ENCODE results near the gene ELN. TPM values are rescaled to one million over a fixed set of nuclear protein-coding genes. Genes with fewer than 3 reads are reported as not detected.

Gene ELN
- polyA plus RNA-seq, 10 donors = 91.5 to 239 (median 133) TPM

GRCh38 chr7:74092321-74092963, 64.5 kb downstream of the ELN start:
- peak in 1 of 3 donors; percentile 26 for DNase-seq

- peak in 1 of 3 donors; percentile 62 for DNase-seq
Observed at GRCh38 chr7:74092964-74093471, 65.0 kb downstream of the ELN start.

- no peak for DNase-seq
Observed at GRCh38 chr7:74093671-74094223, 65.8 kb downstream of the ELN start.

- peak; percentile 34 to 80 (median 71) for DNase-seq
Observed at GRCh38 chr7:74094224-74095101, 66.5 kb downstream of the ELN start.

GRCh38 chr7:74095135-74095534, 67.2 kb downstream of the ELN start:
- no peak for DNase-seq

- DNase-seq = peak; percentile 30 to 78 (median 61)
Observed at GRCh38 chr7:74097937-74098614, 70.1 kb downstream of the ELN start.

- no peak for DNase-seq
Observed at GRCh38 chr7:74099031-74099430, 71.1 kb downstream of the ELN start.

GRCh38 chr7:74101061-74101681, 73.2 kb downstream of the ELN start:
- peak in 2 of 3 donors; percentile 64 to 86 for DNase-seq

GRCh38 chr7:74103219-74103772, 75.3 kb downstream of the ELN start:
- no peak for DNase-seq

- no peak for DNase-seq
Observed at GRCh38 chr7:74104702-74105101, 76.7 kb downstream of the ELN start.

GRCh38 chr7:74105992-74106391, 78.0 kb downstream of the ELN start:
- DNase-seq = no peak

- no peak for DNase-seq
Observed at GRCh38 chr7:74106846-74107245, 78.9 kb downstream of the ELN start.

- DNase-seq = no peak
Observed at GRCh38 chr7:74115326-74115725, 87.4 kb downstream of the ELN start.

- DNase-seq = no peak
Observed at GRCh38 chr7:74116356-74116755, 88.4 kb downstream of the ELN start.

Other genes with a start within 250 kb of the ELN start
- gene CLDN4, start 197.2 kb upstream of the ELN start, polyA plus RNA-seq (ENCODE audit: insufficient read length in 10 of 10) = 1 to 10 TPM in 3 of 10 donors, under 1 TPM in 7; 0.22 to 7.9 (median 0.54) TPM
- 1 to 10 TPM in 6 of 10 donors, under 1 TPM in 4; 0.45 to 1.8 (median 1.2) TPM for gene METTL27, start 185.7 kb upstream of the ELN start, polyA plus RNA-seq (ENCODE audit: insufficient read length in 10 of 10)
- gene TMEM270, start 167.0 kb upstream of the ELN start, polyA plus RNA-seq (ENCODE audit: insufficient read length in 10 of 10) = not detected
- gene LIMK1, start 55.6 kb downstream of the ELN start, polyA plus RNA-seq (ENCODE audit: insufficient read length in 10 of 10) = 10 to 100 TPM; 11.4 to 23.6 (median 14.8) TPM
- 100 to 1,000 TPM; 193 to 234 (median 214) TPM for gene EIF4H, start 146.2 kb downstream of the ELN start, polyA plus RNA-seq (ENCODE audit: insufficient read length in 10 of 10)
- gene LAT2, start 181.8 kb downstream of the ELN start, polyA plus RNA-seq (ENCODE audit: insufficient read length in 10 of 10) = 1 to 10 TPM; 2.4 to 4.7 (median 3.8) TPM
- 10 to 100 TPM; 26.7 to 38.3 (median 33.6) TPM for gene RFC2, start 226.2 kb downstream of the ELN start, polyA plus RNA-seq (ENCODE audit: insufficient read length in 10 of 10)

Measured in muscle of back (tissue), 11 donors.